ENCODE results near the gene SELL. TPM values are rescaled to one million over a fixed set of nuclear protein-coding genes. Genes with fewer than 3 reads are reported as not detected.
A peak's percentile ranks its signal among the peaks of the same experiment; 100 is the strongest.
"Not testable (repeated sequence)": the region's sequence is repeated elsewhere in the genome, so short reads cannot be mapped to it uniquely, and the experiment has no call there.

Gene SELL
- total RNA-seq (2014; rRNA removed; shearing (Covaris generic)) = 0.11 and 7.3 TPM in 2 replicates

DNA sequence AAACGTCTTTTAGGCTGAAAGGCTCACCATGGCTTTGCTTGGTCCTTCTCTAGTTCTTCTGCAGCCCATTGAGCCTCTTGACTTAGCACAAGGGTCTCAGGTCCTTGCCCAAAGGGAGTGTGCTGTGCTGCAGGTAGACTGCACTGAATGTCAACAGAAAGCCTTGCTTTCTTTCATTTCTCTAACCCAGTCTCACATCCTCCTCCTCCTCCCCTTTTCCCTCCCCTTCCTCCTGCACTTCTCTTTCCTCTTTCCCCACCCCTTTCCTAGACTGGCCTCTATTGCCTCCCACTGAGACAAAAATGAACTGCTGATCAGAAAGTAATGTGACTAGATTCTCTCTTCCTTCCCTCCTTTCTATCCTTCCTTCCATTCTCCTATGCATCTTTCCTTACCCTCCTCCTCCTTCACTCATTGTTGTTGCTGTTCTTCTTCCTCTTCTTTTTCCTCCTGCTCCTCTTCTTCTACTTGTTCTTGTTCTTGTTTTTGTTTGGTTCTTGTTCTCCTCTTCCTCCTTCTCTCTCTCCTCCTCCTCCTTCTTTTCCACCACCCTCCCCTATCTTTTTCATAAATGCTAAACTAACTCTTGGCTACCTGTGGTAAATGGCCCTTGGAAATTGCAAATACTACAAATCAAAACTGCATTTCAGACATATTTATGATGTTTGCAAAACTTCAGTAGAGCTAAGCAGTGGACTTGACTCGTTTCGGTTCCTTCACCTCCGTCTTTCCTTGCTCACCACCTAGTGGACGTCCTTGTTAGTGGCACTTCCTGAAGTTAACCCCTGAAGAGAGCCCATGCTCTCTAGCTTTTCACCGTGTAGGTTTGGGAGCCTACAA, at the start of gene SELL:
SELL (minus strand) TSS at position 152 of the 840 bp plus-strand sequence; CDS start at position 30, 122 bp downstream.
- DNase-seq (ENCODE audit: low read depth) = peak; percentile 75

DNA sequence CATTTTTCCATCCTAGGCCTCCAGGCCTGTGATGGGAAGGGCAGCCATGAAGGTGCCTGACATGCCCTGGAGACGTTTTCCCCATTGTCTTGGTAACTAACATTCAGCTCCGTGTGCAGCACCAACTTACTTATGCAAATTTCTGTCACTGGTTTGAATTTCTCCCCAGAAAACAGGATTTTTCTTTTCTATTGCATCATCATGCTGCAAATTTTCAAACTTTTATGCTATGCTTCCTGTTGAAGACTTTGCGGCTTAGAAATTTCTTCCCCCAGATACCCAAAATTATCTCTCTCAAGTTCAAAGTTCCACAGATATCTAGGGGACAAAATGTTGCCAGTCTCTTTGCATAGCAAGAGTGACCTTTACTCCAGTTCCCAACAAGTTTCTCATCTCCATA, 47.6 kb upstream of the SELL start:
- DNase-seq (ENCODE audit: low read depth) = no peak

DNA sequence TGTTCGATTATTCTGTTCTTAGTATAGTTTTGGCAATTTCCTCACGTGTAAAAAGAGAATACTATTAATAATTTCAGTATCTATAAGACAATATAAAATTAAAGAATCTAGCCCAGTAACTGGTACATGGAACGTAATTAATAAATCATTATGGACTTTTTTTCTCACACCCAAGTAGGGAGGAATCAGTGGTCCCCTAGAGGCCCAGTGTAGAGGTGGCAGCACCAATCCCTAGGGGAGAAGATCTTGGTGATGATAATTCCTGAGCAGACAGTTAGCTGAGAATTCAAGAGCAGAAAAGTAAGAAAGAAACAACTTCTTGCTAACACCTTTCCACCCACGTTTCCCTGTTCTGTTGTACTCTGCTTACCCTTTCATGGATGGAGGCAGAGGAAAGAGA, 42.1 kb upstream of the SELL start:
- DNase-seq (ENCODE audit: low read depth) = no peak

DNA sequence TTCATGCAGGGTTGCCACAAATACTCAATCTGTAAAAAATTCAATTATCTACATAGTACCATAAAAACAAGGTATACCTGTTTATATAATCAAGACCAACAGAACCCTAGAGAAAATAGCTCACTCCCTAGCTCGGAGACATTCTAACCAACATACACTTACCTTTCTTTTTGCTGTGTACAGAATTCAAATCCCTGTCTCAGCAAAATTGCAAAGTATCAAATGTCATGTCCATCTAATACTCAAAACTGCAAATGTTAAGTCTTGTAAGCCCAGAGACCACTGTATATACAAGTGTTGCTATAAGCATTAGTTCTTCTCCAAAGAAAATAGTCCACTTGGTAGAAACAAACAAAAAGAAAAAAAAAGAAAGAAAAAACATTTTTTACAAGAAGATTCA, 38.6 kb upstream of the SELL start:
- DNase-seq (ENCODE audit: low read depth) = no peak

DNA sequence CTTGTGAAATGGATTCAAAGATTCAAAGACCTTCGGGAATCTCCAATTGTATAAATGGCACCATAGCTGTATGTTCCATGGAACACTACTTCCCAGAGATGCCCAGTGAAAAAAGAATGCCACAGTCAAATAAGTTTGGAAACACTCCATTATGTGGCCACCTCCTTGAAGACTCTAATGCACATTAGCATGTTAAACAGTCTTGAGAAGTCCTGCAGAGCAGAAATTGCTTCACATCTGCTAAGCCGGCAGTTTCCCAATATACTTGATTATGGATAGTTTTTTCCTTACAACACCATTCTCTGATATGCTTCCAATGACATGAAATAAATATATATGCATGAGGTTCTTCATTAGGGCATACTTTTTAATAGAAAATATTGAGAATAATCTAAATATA, 35.1 kb upstream of the SELL start:
- DNase-seq (ENCODE audit: low read depth) = no peak

DNA sequence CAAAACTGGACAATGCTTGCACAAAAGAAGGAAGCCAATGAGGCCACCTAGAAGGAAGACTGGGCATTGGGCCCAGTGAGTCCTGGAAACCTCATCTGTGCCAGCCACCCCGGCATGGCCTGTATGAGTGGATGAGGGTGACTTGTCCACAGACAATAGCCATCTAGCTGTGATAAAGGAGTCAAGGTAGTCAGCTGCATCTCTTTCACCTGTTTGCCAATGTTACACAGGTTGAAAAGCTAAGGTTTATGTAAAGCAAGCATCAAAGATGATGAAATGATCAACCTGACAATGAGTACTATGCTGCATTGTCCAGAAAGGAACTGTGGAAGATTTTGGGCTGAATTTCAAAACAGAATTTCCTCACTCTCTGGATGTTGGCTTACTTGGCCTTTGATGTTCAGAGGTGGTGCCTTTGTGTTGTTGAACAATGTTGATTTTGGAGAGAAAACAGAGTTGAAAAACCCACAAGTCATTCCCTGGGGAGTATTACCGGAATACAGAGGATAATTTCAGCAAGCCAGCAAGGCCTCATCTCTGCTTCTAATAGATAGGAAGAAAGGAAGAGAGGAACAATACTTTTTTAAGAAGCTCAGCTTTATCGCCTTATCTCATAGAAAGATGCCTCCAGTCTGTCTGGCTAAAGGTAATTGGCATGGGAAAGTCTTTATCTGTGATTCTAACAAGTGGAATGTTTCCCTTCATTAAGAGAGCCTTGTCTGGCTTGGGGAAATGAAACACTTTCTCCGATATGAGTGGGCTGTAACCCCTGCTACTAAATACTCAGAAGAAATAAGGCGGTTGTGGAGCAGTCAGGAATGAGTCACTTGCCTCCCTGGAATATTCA, 33.8 kb upstream of the SELL start:
- peak; percentile 72 for DNase-seq (ENCODE audit: low read depth)

DNA sequence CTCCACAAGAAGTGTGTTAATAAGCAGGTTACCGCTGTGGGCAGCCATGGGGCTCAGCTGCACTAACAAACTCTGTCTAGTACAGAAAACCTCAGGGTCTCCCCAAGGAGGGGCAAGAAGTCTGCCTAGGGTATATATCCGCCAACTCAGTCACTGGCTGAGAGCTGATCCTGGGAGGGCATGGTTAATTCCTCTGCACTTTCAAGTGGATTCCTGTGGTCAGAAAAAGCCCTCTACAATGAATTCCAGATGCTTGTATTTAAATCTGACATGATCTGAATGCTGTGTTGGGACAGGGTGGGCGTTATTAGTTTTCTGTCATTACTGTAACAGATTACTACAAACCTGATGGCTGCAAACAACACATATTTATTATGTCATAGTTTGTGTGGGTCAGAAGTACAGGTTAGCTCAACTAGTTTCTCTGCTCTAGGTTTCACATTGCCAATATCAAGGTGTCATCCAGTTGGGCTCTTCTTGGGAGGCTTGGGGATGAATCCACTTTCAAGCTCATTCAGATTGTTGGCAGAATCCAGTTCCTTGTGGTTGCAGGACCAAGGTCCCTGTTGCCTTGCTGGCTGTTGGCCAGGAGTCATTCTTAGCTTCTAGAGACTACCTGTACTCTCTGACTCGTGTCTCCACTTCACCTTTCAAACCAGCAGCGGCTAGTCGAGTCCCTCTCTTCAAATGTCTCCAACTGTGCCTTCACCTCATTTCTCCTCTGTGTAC, 30.4 kb upstream of the SELL start:
- peak; percentile 90 for DNase-seq (ENCODE audit: low read depth)

DNA sequence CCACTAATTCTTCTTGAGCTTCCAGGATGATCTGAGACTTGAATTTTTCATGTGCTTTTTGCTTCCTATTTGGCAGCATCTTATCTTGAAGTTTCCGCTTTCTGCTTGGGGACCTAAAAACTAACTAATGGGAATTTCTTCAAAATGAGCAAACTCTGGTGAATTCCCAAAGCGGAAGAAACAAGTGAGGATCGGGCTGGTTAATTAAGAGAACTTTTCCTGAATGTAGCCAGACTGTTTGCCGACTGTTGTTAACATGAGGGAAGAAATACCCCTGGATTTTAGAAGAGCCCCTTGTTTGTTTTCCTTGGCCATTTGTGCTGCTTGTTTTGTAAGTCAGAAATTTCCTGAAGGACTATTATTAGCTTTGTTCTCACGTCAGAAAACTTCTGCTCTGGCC, 28.6 kb upstream of the SELL start:
- no peak for DNase-seq (ENCODE audit: low read depth)

DNA sequence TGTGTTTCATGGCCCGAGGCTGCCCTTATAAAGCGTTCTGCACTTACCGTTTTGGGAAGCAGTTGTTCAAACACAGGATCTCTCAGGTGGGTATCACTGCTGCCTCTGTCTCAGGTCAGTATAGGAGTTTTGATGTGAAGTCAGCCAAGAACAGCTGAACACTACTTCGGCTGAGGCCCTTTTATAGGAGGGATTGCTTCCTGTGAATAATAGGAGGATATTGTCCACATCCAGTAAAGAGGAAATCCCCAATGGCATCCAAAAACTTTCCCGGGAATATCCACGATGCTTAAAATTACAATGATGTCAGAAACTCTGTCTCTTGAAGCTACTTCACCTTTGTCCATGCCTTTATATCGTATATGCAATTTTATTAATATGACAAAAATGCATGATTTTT, 22.5 kb upstream of the SELL start, which contains the start of gene SELE:
SELE (minus strand) TSS at position 156 of the 400 bp plus-strand sequence. CDS start 467 bp downstream, outside the sequence.
- no peak for DNase-seq (ENCODE audit: low read depth)

DNA sequence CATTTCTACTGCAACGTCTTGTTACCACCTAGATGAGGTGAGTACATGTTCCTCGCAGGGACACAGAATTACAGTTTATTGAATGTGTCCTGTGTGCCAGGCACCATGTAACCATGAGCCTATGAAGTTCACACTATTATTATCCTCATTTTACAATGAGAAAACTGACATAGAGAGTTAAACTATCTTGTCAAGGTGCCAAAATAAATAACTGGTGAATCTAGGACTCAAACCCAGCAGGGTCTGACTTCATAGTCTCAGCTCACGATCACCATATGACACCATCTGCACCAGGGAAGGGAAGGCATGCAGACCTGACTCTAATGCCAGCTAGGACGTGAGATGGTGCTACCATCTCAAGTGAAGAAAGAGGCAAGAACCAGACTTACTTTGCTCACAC, 20.0 kb upstream of the SELL start:
- DNase-seq (ENCODE audit: low read depth) = peak; percentile 20

DNA sequence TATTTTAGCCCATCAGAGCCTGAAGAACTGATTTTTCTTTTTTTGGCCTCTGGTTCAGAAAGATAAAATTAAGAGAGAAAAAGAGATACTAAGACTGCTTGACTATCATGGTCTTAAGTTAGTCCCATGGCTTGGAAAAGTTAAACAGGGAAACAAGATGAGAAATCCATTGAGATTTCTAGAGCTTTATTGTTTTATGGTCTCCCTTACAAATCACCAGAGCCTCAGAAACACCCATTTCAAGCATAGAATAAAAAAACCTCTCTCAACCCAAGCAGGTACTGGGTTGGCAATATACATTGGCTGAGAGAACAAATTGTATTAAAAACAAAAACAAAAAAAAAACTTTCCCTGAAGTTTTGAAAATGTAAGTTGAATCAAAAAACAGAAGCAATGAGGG, 18.6 kb upstream of the SELL start:
- no peak for DNase-seq (ENCODE audit: low read depth)

DNA sequence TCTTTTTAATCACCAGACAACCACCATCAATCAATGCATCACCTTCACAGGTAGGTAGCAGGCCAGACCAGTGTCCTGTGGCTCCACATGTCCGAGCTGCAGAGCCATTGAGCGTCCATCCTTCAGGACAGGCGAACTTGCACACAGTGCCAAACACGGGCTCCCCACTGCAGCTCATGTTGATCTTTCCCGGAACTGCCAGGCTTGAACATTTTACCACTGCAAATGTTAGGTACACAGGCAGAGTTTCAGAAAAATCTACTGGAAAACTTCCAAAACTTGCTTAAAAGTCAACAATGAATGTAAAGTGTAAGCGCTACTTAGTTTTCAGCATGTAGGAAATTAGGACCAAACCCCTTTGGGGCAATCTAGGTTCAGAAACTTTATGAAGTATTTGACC, 15.9 kb upstream of the SELL start:
- DNase-seq (ENCODE audit: low read depth) = no peak

DNA sequence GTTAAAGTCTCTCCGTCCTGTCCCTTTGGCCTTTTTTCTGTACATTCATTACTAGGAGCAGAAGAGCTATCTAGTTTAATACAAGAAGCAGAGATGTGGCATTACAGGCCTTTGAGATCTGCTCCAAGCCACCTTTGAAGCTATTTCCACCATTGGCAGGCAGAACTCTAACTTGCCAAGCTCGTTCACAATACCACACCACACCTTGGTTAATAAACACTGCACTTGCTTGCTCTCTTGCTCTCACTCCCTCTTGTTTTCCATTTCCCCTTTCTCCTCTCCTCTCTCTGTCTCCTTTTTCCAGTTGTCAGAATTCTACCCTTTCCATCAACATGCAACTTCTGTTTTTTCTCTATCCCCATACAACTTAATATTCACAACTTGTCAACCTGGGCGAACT, 15.4 kb upstream of the SELL start:
- no peak for DNase-seq (ENCODE audit: low read depth)

DNA sequence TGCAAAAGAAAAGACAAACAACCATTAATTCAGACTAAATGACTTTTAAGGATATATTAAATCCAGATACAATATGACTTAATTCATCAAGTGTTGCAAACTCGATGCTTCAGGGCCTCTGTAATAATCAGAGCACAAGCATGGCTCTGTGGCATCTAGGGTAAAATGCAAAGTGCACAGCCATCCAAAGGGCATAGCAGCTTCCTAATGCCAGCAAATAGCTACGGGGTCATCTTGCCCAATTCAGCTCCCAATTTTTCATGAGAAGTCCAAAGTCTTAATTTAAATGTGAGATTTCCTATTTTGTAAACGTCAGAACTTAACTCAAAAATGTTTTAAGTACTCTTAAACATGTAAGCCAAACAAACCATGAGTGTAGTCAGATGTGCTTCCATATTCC, 14.5 kb upstream of the SELL start:
- no peak for DNase-seq (ENCODE audit: low read depth)

DNA sequence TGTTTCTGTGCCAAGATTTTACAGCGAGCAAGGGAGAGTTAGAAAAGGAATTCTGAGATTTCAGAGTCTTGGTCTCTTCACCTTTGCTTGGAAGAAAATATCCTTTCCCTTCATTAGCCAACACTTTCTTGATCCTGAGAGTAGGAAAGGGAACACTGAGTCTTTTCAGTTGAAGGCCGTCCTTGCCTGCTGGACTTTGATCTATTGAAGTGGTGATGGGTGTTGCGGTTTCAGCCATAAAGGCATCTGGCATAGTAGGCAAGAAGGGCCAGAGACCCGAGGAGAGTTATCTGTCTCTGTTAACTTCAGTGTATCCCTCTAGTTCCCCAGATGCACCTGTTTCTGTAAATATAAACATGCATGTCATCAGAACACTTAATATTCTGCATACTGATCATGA, 12.7 kb upstream of the SELL start:
- DNase-seq (ENCODE audit: low read depth) = no peak

DNA sequence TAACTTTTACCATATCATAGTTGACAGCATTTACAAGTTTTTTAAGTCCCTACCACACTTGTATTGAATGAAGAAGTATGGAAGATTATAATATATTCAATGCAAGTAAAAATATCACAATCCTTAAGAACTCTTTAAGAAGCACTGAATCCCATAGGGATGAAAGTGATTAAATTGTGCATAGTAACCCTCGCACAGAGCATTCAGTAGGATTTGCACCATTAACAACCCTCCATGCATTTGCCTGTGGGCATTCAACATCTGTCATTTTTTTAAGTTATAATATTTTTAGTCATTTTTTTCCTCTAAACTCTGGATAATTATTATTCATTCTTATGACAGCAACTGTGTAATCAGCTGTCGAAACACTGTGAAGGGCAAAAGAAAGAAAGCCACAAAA, 12.3 kb upstream of the SELL start:
- no peak for DNase-seq (ENCODE audit: low read depth)

DNA sequence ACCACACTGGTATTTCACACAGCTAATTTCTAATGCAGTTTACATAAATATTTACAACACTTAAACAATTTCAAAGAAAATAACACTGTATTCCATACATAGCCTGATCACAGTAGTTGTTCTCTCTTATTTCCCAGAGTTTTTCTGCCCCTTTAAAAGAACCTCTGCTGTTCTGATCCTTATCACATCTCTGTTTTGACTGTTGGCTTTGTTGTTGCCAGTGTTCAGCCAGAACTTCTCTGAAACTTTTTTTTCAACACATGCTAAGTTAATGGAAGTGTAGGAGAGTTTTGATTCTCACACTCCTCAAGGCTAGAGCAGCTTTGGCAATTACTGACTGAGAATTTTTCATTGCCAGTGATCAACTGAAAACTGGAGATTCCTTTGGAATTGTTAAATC, 11.4 kb upstream of the SELL start:
- DNase-seq (ENCODE audit: low read depth) = no peak

DNA sequence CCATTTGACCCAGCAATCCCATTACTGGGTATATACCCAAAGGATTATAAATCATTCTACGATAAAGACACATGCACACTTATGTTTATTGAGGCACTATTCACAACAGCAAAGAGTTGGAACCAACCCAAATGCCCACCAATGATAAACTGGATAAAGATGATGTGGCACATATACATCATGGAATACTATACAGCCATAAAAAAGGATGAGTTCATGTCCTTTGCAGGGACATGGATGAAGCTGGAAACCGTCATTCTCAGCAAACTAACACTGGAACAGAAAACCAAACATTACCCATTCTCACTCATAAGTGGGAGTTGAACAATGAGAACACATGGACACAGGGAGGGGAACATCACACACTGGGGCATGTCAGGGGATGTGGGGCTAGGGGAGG, 3.7 kb upstream of the SELL start:
- DNase-seq (ENCODE audit: low read depth) = not testable (repeated sequence)

DNA sequence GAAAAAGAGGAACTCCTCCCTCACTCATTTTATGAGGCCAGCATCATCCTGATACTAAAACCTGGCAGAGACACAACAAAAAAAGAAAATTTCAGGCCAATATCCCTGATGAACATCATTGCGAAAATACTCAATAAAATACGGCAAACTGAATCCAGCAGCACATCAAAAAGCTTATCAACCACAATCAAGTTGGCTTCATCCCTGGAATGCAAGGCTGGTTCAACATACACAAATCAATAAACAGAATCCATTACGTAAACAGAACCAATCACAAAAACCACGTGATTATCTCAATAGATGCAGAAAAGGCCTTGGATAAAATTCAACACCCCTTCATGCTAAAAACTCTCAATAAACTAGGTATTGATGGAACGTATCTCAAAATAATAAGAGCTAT, 1.7 kb upstream of the SELL start:
- not testable (repeated sequence) for DNase-seq (ENCODE audit: low read depth)

DNA sequence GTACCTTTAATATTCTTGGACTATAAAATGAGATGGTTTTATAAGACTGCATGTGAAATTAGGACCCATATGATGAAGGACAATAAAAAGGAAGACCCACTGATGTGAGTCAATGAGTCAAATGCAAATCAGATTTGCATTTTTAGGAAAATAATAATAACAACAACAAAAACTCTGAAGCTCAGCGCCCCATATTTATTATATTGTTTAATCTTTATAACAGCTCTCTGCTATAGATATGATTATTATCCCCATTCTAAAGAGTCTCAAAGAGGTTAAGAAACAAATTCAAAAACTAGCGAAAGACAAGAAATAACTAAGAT, 850 bp upstream of the SELL start:
- no peak for DNase-seq (ENCODE audit: low read depth)

DNA sequence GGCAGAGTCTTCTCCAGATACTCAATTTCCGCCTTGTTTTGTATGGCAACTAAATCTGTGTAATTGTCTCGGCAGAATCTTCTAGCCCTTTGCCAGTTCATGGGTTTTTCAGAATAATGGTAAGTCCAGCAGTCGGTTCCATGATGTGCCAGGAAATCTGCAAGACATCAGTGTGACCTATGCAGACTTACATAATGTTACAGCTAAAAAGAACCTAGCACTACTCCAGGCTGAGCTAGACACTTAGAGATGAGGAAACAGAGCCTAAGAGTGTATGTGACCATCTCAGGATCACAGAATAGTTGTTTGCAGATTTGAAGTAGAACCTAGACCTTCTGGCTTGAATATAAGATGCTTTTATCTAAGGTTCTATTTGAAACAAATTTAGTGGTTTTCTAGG, 2.8 kb downstream of the SELL start:
- DNase-seq (ENCODE audit: low read depth) = no peak

DNA sequence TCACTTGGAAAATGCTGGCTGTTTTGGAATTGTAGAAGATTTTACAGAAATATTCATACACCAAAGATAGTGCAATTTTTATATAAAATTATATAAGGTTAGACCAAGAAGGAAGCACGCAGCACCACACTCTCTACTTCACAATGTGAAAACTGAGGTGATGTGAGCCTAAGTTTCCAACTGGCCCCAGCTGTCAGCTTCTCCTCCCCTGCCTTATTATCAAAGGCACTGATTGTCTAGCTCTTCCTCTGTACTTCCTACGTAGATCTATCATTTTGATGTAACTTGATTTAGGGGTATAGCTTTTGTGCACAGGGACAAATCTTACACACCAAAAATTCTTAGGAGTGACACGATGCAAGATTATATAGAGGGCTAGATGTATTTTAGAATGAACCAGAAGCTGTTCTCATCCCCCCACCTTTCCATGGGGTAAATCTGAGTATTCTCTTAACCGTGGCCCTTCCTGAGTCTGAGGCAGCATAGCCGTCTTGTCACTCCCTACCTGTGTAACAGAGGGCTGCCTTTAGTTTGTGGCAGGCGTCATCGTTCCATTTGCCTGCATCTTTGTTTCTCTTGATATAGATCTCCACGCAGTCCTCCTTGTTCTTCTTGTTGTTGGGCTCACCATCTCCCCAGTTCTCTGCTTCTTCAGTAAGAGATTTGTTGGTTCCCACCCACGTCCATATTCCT, 3.4 kb downstream of the SELL start:
- DNase-seq (ENCODE audit: low read depth) = no peak
